DND-41 (cell line): ENCODE results near the gene CLIC5.

Experiments used
- EZH2 ChIP-seq: IDR thresholded peaks from 3 replicates; pipeline ENCODE4 v1.6.1; 2012; ENCODE audit warnings: borderline replicate concordance, low read depth, mild to moderate bottlenecking, moderate library complexity, low read length, inconsistent platforms; ENCODE audit not compliant: severe bottlenecking
- TF ChIP-seq, protein P1 (sequence below): IDR thresholded peaks from 2 replicates; pipeline ENCODE4 v1.5.1; 2012; ENCODE audit warnings: borderline replicate concordance, low read length, moderate library complexity, mild to moderate bottlenecking; ENCODE audit not compliant: poor library complexity, severe bottlenecking; ENCODE audit errors: extremely low read depth

DNA sequence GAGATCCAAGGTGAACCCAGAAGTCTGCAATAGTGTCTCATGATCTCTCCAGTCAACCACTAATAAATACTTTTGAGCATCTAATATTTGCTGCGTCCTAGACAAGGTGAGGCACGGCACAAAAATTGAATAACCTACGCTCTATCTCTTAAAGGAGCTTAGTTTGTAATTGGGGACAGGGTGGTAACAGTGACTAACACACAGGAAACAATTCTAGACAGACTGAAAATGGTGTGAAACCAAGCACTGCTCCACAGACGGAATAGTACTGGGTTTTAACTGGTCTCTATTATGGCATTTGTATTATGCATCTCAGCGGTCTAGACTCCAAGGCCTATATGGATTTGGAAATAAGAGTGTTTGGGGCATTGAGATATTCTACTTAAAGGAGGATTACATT, 120.1 kb downstream of the CLIC5 start:
- TF ChIP-seq, protein P1, sequence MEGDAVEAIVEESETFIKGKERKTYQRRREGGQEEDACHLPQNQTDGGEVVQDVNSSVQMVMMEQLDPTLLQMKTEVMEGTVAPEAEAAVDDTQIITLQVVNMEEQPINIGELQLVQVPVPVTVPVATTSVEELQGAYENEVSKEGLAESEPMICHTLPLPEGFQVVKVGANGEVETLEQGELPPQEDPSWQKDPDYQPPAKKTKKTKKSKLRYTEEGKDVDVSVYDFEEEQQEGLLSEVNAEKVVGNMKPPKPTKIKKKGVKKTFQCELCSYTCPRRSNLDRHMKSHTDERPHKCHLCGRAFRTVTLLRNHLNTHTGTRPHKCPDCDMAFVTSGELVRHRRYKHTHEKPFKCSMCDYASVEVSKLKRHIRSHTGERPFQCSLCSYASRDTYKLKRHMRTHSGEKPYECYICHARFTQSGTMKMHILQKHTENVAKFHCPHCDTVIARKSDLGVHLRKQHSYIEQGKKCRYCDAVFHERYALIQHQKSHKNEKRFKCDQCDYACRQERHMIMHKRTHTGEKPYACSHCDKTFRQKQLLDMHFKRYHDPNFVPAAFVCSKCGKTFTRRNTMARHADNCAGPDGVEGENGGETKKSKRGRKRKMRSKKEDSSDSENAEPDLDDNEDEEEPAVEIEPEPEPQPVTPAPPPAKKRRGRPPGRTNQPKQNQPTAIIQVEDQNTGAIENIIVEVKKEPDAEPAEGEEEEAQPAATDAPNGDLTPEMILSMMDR, result no peak
- no peak for TF ChIP-seq EZH2
